HG02798 (cell line): ENCODE data around the gene MTERF4.

Source experiments
- ATAC-seq: cut with Tn5 transposase; IDR thresholded peaks from one replicate; pipeline ENCODE4 v1.9.1; 2021; ENCODE audit warnings: mild to moderate bottlenecking; ENCODE audit not compliant: unreplicated experiment, poor library complexity

Gene MTERF4

GRCh38 chr2:241091201-241091600 is 10.9 kb downstream of the MTERF4 start:
- ATAC-seq: no peak

GRCh38 chr2:241088791-241089732 is 13.0 kb downstream of the MTERF4 start:
- no peak for ATAC-seq

GRCh38 chr2:241088376-241088775 is 13.7 kb downstream of the MTERF4 start:
- peak; percentile 36 for ATAC-seq

- ATAC-seq: peak; percentile 75
Measured at GRCh38 chr2:241087420-241088268, 14.4 kb downstream of the MTERF4 start.

- no peak for ATAC-seq
Measured at GRCh38 chr2:241084856-241085444, 17.1 kb downstream of the MTERF4 start.

GRCh38 chr2:241083091-241083415 is 19.0 kb downstream of the MTERF4 start:
- ATAC-seq: no peak

GRCh38 chr2:241082341-241083090 is 19.6 kb downstream of the MTERF4 start:
- no peak for ATAC-seq

GRCh38 chr2:241081643-241082340 is 20.3 kb downstream of the MTERF4 start:
- ATAC-seq: no peak

GRCh38 chr2:241081190-241081642 is 20.9 kb downstream of the MTERF4 start:
- no peak for ATAC-seq

- ATAC-seq: no peak
Measured at GRCh38 chr2:241080405-241081189, 21.5 kb downstream of the MTERF4 start.

- ATAC-seq: no peak
Measured at GRCh38 chr2:241074901-241075540, 27.1 kb downstream of the MTERF4 start.

GRCh38 chr2:241074065-241074818 is 27.8 kb downstream of the MTERF4 start:
- ATAC-seq: no peak

- no peak for ATAC-seq
Measured at GRCh38 chr2:241073166-241074064, 28.7 kb downstream of the MTERF4 start.

GRCh38 chr2:241072553-241073165 is 29.4 kb downstream of the MTERF4 start:
- no peak for ATAC-seq

- ATAC-seq: no peak
Measured at GRCh38 chr2:241072151-241072550, 29.9 kb downstream of the MTERF4 start.

GRCh38 chr2:241071677-241072111 is 30.4 kb downstream of the MTERF4 start:
- ATAC-seq: no peak
